SK-N-SH treated with all-trans-retinoic acid at 6 μM for 48 hours (cell line): ENCODE results near the gene TNIK.

Experiments
- ATAC-seq: fragments of 200-7000 bp; cut with Tn5 transposase; 3 replicates; pipeline ENCODE4 v1.9.1; 2020; ENCODE audit warnings: mild to moderate bottlenecking, moderate library complexity
- BACH2 ChIP-seq: fragments of 250-450 bp; sonication (Bioruptor Pico); IDR thresholded peaks from 2 replicates; pipeline ENCODE4 v1.9.0; 2021; ENCODE audit warnings: mild to moderate bottlenecking, borderline replicate concordance
- CREB5 ChIP-seq: fragments of 250-450 bp; sonication (Bioruptor Pico); IDR thresholded peaks from 2 replicates; pipeline ENCODE4 v1.5.1; 2020; ENCODE audit warnings: low read depth, mild to moderate bottlenecking, moderate library complexity
- CSDC2 ChIP-seq: fragments of 250-450 bp; sonication (Bioruptor Pico); IDR thresholded peaks from 2 replicates; pipeline ENCODE4 v1.5.0; 2020; ENCODE audit warnings: mild to moderate bottlenecking, moderate library complexity
- CSRNP3 ChIP-seq: fragments of 250-450 bp; sonication (Bioruptor Pico); IDR thresholded peaks from 2 replicates; pipeline ENCODE4 v1.5.1; 2021; ENCODE audit warnings: mild to moderate bottlenecking, moderate library complexity
- ESRRG ChIP-seq: fragments of 250-450 bp; sonication (Bioruptor Pico); IDR thresholded peaks from 2 replicates; pipeline ENCODE4 v1.6.1; 2021; ENCODE audit warnings: mild to moderate bottlenecking
- GLIS3 ChIP-seq: fragments of 250-450 bp; sonication (Bioruptor Pico); IDR thresholded peaks from 2 replicates; pipeline ENCODE4 v1.5.0; 2020; ENCODE audit warnings: mild to moderate bottlenecking, moderate library complexity
- ISL1 ChIP-seq: fragments of 250-450 bp; sonication (Bioruptor Pico); IDR thresholded peaks from 2 replicates; pipeline ENCODE4 v2.1.2; 2022; ENCODE audit warnings: mild to moderate bottlenecking, moderate library complexity
- OSR1 ChIP-seq: fragments of 250-450 bp; sonication (Bioruptor Pico); IDR thresholded peaks from 2 replicates; pipeline ENCODE4 v1.8.0; 2022; ENCODE audit warnings: moderate library complexity, mild to moderate bottlenecking, inconsistent platforms
- POU6F1 ChIP-seq: fragments of 250-450 bp; sonication (Bioruptor Pico); IDR thresholded peaks from 2 replicates; pipeline ENCODE4 v1.8.0; 2021; ENCODE audit warnings: low read depth, mild to moderate bottlenecking, moderate library complexity, borderline replicate concordance
- PPARA ChIP-seq: fragments of 250-450 bp; sonication (Bioruptor Pico); IDR thresholded peaks from 2 replicates; pipeline ENCODE4 v1.5.0; 2020; ENCODE audit warnings: mild to moderate bottlenecking, borderline replicate concordance
- RARB ChIP-seq: fragments of 250-450 bp; sonication (Bioruptor Pico); IDR thresholded peaks from 2 replicates; pipeline ENCODE4 v1.8.0; 2021; ENCODE audit warnings: mild to moderate bottlenecking, moderate library complexity
- SNAI2 ChIP-seq: fragments of 250-450 bp; sonication (Bioruptor Pico); IDR thresholded peaks from 2 replicates; pipeline ENCODE4 v1.5.0; 2020; ENCODE audit warnings: mild to moderate bottlenecking, moderate library complexity
- TOX ChIP-seq: fragments of 250-450 bp; sonication (Bioruptor Pico); IDR thresholded peaks from 2 replicates; pipeline ENCODE4 v1.8.0; 2021; ENCODE audit warnings: mild to moderate bottlenecking, moderate library complexity, borderline replicate concordance
- TSHZ2 ChIP-seq: fragments of 250-450 bp; sonication (Bioruptor Pico); IDR thresholded peaks from 2 replicates; pipeline ENCODE4 v1.5.0; 2020; ENCODE audit warnings: mild to moderate bottlenecking, moderate library complexity
- ZC3H10 ChIP-seq: fragments of 250-450 bp; sonication (Bioruptor Pico); IDR thresholded peaks from 2 replicates; pipeline ENCODE4 v1.5.1; 2021; ENCODE audit warnings: mild to moderate bottlenecking, moderate library complexity
- ZFP3 ChIP-seq: fragments of 250-450 bp; sonication (Bioruptor Pico); IDR thresholded peaks from 2 replicates; pipeline ENCODE4 v1.5.0; 2020; ENCODE audit warnings: mild to moderate bottlenecking, moderate library complexity
- ZFP30 ChIP-seq: fragments of 450-650 bp; formaldehyde crosslinking; IDR thresholded peaks from 2 replicates; pipeline ENCODE4 v1.5.0; 2022; ENCODE audit warnings: mild to moderate bottlenecking, moderate library complexity
- ZNF565 ChIP-seq: fragments of 450-650 bp; formaldehyde crosslinking; conservative IDR thresholded peaks from 2 replicates; pipeline ENCODE4 v1.5.0; 2020; ENCODE audit warnings: low read depth, mild to moderate bottlenecking, moderate library complexity
- ZNF70 ChIP-seq: fragments of 450-650 bp; formaldehyde crosslinking; IDR thresholded peaks from 2 replicates; pipeline ENCODE4 v1.5.0; 2020; ENCODE audit warnings: mild to moderate bottlenecking, moderate library complexity
- ZNF8 ChIP-seq: fragments of 450-650 bp; formaldehyde crosslinking; IDR thresholded peaks from 2 replicates; pipeline ENCODE4 v1.5.0; 2020; ENCODE audit warnings: mild to moderate bottlenecking, moderate library complexity

The TNIK gene

GRCh38 chr3:171088964-171089754, 371.0 kb downstream of the TNIK start:
- peak; percentile 96 for ATAC-seq
- TF ChIP-seq BACH2 (CRISPR knock-in tag) (no peak), CSDC2 (no peak), RARB (no peak), ZFP3 (no peak), ISL1 (peak; percentile 48), ESRRG (CRISPR knock-in tag) (no peak), TSHZ2 (no peak), ZNF565 (no peak)

GRCh38 chr3:171088496-171088895, 371.7 kb downstream of the TNIK start:
- no peak; the same call in 2 of the 3 replicates for ATAC-seq

GRCh38 chr3:171086914-171087313, 373.3 kb downstream of the TNIK start:
- TF ChIP-seq GLIS3 (CRISPR knock-in tag) (no peak), CSRNP3 (no peak), TOX (CRISPR knock-in tag) (no peak), BACH2 (CRISPR knock-in tag) (no peak), PPARA (CRISPR knock-in tag) (no peak), ZFP30 (CRISPR knock-in tag) (no peak), CREB5 (CRISPR knock-in tag) (no peak), SNAI2 (no peak), ZNF565 (no peak), OSR1 (CRISPR knock-in tag) (no peak)
- no peak for ATAC-seq

More at GRCh38 chr3:171088496-171088895, 371.7 kb downstream of the TNIK start:
- no peak for TF ChIP-seq RARB
- no peak for TF ChIP-seq ZC3H10 (CRISPR knock-in tag)
- no peak for TF ChIP-seq SNAI2
- TF ChIP-seq ZFP3, result no peak
- no peak for TF ChIP-seq ZNF8 (CRISPR knock-in tag)
- TF ChIP-seq CSRNP3, result no peak
- TF ChIP-seq OSR1 (CRISPR knock-in tag), result no peak
- TF ChIP-seq ISL1, result no peak
- TF ChIP-seq TOX (CRISPR knock-in tag), result no peak
- no peak for TF ChIP-seq POU6F1 (CRISPR knock-in tag)
- no peak for TF ChIP-seq PPARA (CRISPR knock-in tag)
- no peak for TF ChIP-seq ZNF70 (CRISPR knock-in tag)
- TF ChIP-seq ZFP30 (CRISPR knock-in tag), result no peak
- TF ChIP-seq, all 23 proteins: peak for 0

GRCh38 chr3:171077261-171077660, 382.9 kb downstream of the TNIK start:
- TF ChIP-seq RARB, result no peak
- no peak for ATAC-seq
